Keratinocyte (primary cell): ENCODE measurements around the gene KCTD17.

ENCODE experiments used
- CTCF ChIP-seq, 3 experiments: IDR thresholded peaks in 1 of 3; conservative IDR thresholded peaks in 1 of 3; optimal IDR thresholded peaks in 1 of 3; 2 replicates in 2 of 3; 3 replicates in 1 of 3; pipeline versions ENCODE3 to v1.5.1; 2011; ENCODE audit warnings: low read length in 3 of 3, mild to moderate bottlenecking in 3 of 3, moderate library complexity in 2 of 3, control low read depth in 1 of 3, inconsistent platforms in 1 of 3; ENCODE audit not compliant: insufficient read depth in 2 of 3; ENCODE audit errors: extremely low read depth in 1 of 3
- EZH2 ChIP-seq: IDR thresholded peaks from one replicate; pipeline ENCODE4 v1.6.1; 2012; ENCODE audit warnings: inconsistent platforms, mild to moderate bottlenecking, low read length, moderate library complexity

GRCh38 chr22:37001826-37002225 is 49.7 kb upstream of the KCTD17 start:
- TF ChIP-seq CTCF (optimal IDR thresholded peaks at IDR 0.05 in 1 of 3, IDR thresholded peaks at IDR 0.05 in 1 of 3, conservative IDR thresholded peaks at IDR 0.05 in 1 of 3; ENCODE audit: extremely low read depth in 1 of 3, insufficient read depth in 2 of 3, low read length in 3 of 3), result no peak
- TF ChIP-seq EZH2, result no peak
